Measurements from ENCODE around the gene DMPK.

- TF ChIP-seq, protein P1, sequence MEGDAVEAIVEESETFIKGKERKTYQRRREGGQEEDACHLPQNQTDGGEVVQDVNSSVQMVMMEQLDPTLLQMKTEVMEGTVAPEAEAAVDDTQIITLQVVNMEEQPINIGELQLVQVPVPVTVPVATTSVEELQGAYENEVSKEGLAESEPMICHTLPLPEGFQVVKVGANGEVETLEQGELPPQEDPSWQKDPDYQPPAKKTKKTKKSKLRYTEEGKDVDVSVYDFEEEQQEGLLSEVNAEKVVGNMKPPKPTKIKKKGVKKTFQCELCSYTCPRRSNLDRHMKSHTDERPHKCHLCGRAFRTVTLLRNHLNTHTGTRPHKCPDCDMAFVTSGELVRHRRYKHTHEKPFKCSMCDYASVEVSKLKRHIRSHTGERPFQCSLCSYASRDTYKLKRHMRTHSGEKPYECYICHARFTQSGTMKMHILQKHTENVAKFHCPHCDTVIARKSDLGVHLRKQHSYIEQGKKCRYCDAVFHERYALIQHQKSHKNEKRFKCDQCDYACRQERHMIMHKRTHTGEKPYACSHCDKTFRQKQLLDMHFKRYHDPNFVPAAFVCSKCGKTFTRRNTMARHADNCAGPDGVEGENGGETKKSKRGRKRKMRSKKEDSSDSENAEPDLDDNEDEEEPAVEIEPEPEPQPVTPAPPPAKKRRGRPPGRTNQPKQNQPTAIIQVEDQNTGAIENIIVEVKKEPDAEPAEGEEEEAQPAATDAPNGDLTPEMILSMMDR (conservative IDR thresholded peaks at IDR 0.05; ENCODE audit: low read depth, low read length): no peak
- no peak for TF ChIP-seq EZH2phosphoT487 (IDR thresholded peaks at IDR 0.05; ENCODE audit: borderline replicate concordance, low read length)
These were observed 12.5 kb downstream of the DMPK start for GRCh38 chr19:45769821-45770191.

Measured in PC-3 (cell line).